ENCODE results near the gene KISS1R.

DNA sequence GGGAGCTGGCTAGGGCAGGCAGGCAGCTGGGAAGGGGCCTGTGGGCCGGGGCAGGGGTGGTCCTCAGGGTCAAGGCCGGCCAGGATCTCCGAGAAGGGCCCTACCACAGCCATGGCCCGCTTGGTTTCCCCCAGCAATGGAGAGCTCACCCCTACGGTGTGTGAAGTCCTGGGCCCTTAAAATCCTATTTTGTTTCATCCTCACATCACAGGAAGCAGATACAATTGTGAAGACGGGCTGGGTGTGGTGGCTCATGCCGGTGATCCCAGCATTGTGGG lies 15.1 kb upstream of the KISS1R start:
- TF ChIP-seq MAFK (IDR thresholded peaks at IDR 0.05; ENCODE audit: low read depth, low read length), result no peak
- TF ChIP-seq, protein P1, sequence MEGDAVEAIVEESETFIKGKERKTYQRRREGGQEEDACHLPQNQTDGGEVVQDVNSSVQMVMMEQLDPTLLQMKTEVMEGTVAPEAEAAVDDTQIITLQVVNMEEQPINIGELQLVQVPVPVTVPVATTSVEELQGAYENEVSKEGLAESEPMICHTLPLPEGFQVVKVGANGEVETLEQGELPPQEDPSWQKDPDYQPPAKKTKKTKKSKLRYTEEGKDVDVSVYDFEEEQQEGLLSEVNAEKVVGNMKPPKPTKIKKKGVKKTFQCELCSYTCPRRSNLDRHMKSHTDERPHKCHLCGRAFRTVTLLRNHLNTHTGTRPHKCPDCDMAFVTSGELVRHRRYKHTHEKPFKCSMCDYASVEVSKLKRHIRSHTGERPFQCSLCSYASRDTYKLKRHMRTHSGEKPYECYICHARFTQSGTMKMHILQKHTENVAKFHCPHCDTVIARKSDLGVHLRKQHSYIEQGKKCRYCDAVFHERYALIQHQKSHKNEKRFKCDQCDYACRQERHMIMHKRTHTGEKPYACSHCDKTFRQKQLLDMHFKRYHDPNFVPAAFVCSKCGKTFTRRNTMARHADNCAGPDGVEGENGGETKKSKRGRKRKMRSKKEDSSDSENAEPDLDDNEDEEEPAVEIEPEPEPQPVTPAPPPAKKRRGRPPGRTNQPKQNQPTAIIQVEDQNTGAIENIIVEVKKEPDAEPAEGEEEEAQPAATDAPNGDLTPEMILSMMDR (conservative IDR thresholded peaks at IDR 0.05; ENCODE audit: low read depth, low read length), result no peak
- no peak for TF ChIP-seq POLR2A (IDR thresholded peaks at IDR 0.05; ENCODE audit: low read depth, low read length)
- no peak for TF ChIP-seq CEBPB (IDR thresholded peaks at IDR 0.05; ENCODE audit: low read depth, low read length)
- TF ChIP-seq, protein P2, sequence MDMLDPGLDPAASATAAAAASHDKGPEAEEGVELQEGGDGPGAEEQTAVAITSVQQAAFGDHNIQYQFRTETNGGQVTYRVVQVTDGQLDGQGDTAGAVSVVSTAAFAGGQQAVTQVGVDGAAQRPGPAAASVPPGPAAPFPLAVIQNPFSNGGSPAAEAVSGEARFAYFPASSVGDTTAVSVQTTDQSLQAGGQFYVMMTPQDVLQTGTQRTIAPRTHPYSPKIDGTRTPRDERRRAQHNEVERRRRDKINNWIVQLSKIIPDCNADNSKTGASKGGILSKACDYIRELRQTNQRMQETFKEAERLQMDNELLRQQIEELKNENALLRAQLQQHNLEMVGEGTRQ (IDR thresholded peaks at IDR 0.05; ENCODE audit: low read depth, low read length), result no peak
- TF ChIP-seq RAD21 (IDR thresholded peaks at IDR 0.05; ENCODE audit: low read length), result no peak
- no peak for TF ChIP-seq ELK1 (IDR thresholded peaks at IDR 0.05; ENCODE audit: borderline replicate concordance, low read depth, low read length)
- TF ChIP-seq SMC3 (IDR thresholded peaks at IDR 0.05; ENCODE audit: low read depth, low read length), result no peak
- no peak for TF ChIP-seq RFX5 (IDR thresholded peaks at IDR 0.05; ENCODE audit: low read depth, low read length)
- TF ChIP-seq BHLHE40 (IDR thresholded peaks at IDR 0.05; ENCODE audit: low read depth, low read length), result no peak
- TF ChIP-seq RCOR1 (IDR thresholded peaks at IDR 0.05; ENCODE audit: insufficient replicate concordance, low read length), result no peak
- TF ChIP-seq MXI1 (IDR thresholded peaks at IDR 0.05; ENCODE audit: borderline replicate concordance, low read depth, low read length), result no peak
- TF ChIP-seq FOS (IDR thresholded peaks at IDR 0.05; ENCODE audit: low read depth, low read length), result no peak
- no peak for TF ChIP-seq CHD1 (IDR thresholded peaks at IDR 0.05; ENCODE audit: low read depth, low read length)

All from IMR-90 (cell line).